Measurements from ENCODE around the gene HDLBP.
"Not testable (repeated sequence)": the region's sequence is repeated elsewhere in the genome, so short reads cannot be mapped to it uniquely, and the experiment has no call there.

Gene HDLBP

GRCh38 chr2:241302083-241302482 is 13.4 kb downstream of the HDLBP start:
- H3K36me3 ChIP-seq (ENCODE audit: insufficient read depth, low read length) = peaks cover 5% of the 10 kb centered on the region
- H3K9ac ChIP-seq (ENCODE audit: low read length) = no peak overlapping the region
- H3K4me3 ChIP-seq (ENCODE audit: low read depth in 1 of 2, low read length in 2 of 2) = no peak overlapping the region
- no peaks in the 10 kb centered on the region for H3K9me3 ChIP-seq (ENCODE audit: low read length)
- H3K27ac ChIP-seq (ENCODE audit: low read depth, low read length) = no peak overlapping the region
- no peaks in the 10 kb centered on the region for H3K4me1 ChIP-seq (ENCODE audit: insufficient read depth, low read length)
- no peaks in the 10 kb centered on the region for H3K27me3 ChIP-seq (ENCODE audit: control insufficient read depth in 1 of 2, insufficient read depth in 2 of 2, low read length in 2 of 2)

GRCh38 chr2:241300000-241300399 is 15.5 kb downstream of the HDLBP start:
- Histone ChIP-seq H3K27ac (ENCODE audit: low read depth, low read length) (no peak overlapping the region), H3K4me1 (ENCODE audit: insufficient read depth, low read length) (no peaks in the 10 kb centered on the region), H3K27me3 (ENCODE audit: control insufficient read depth in 1 of 2, insufficient read depth in 2 of 2, low read length in 2 of 2) (no peaks in the 10 kb centered on the region), H3K4me3 (ENCODE audit: low read depth in 1 of 2, low read length in 2 of 2) (no peak overlapping the region), H3K9ac (ENCODE audit: low read length) (no peak overlapping the region), H3K36me3 (ENCODE audit: insufficient read depth, low read length) (peaks cover 7% of the 10 kb centered on the region), H3K9me3 (ENCODE audit: low read length) (no peaks in the 10 kb centered on the region)

GRCh38 chr2:241298673-241299072 is 16.8 kb downstream of the HDLBP start:
- Histone ChIP-seq H3K9me3 (ENCODE audit: low read length) (no peaks in the 10 kb centered on the region), H3K4me1 (ENCODE audit: insufficient read depth, low read length) (no peaks in the 10 kb centered on the region), H3K9ac (ENCODE audit: low read length) (no peak overlapping the region), H3K36me3 (ENCODE audit: insufficient read depth, low read length) (peaks cover 7% of the 10 kb centered on the region), H3K4me3 (ENCODE audit: low read depth in 1 of 2, low read length in 2 of 2) (no peak overlapping the region), H3K27ac (ENCODE audit: low read depth, low read length) (no peak overlapping the region), H3K27me3 (ENCODE audit: control insufficient read depth in 1 of 2, insufficient read depth in 2 of 2, low read length in 2 of 2) (no peaks in the 10 kb centered on the region)

GRCh38 chr2:241296767-241297166 is 18.7 kb downstream of the HDLBP start:
- no peak overlapping the region for H3K27ac ChIP-seq (ENCODE audit: low read depth, low read length)
- H3K9ac ChIP-seq (ENCODE audit: low read length) = no peak overlapping the region
- peaks cover 7% of the 10 kb centered on the region for H3K36me3 ChIP-seq (ENCODE audit: insufficient read depth, low read length)
- no peaks in the 10 kb centered on the region for H3K4me1 ChIP-seq (ENCODE audit: insufficient read depth, low read length)
- H3K9me3 ChIP-seq (ENCODE audit: low read length) = no peaks in the 10 kb centered on the region
- H3K4me3 ChIP-seq (ENCODE audit: low read depth in 1 of 2, low read length in 2 of 2) = no peak overlapping the region
- H3K27me3 ChIP-seq (ENCODE audit: control insufficient read depth in 1 of 2, insufficient read depth in 2 of 2, low read length in 2 of 2) = no peaks in the 10 kb centered on the region

- Histone ChIP-seq H3K4me3 (ENCODE audit: low read depth in 1 of 2, low read length in 2 of 2) (no peak overlapping the region), H3K9me3 (ENCODE audit: low read length) (no peaks in the 10 kb centered on the region), H3K27ac (ENCODE audit: low read depth, low read length) (no peak overlapping the region), H3K4me1 (ENCODE audit: insufficient read depth, low read length) (no peaks in the 10 kb centered on the region), H3K27me3 (ENCODE audit: control insufficient read depth in 1 of 2, insufficient read depth in 2 of 2, low read length in 2 of 2) (no peaks in the 10 kb centered on the region), H3K36me3 (ENCODE audit: insufficient read depth, low read length) (peaks cover 7% of the 10 kb centered on the region), H3K9ac (ENCODE audit: low read length) (no peak overlapping the region)
Measured at GRCh38 chr2:241295326-241296095, 20.0 kb downstream of the HDLBP start.

GRCh38 chr2:241293378-241293797 is 22.1 kb downstream of the HDLBP start:
- H3K36me3 ChIP-seq (ENCODE audit: insufficient read depth, low read length); H3K27me3 ChIP-seq (ENCODE audit: control insufficient read depth in 1 of 2, insufficient read depth in 2 of 2, low read length in 2 of 2); H3K9me3 ChIP-seq (ENCODE audit: low read length); H3K4me3 ChIP-seq (ENCODE audit: low read depth in 1 of 2, low read length in 2 of 2); H3K9ac ChIP-seq (ENCODE audit: low read length); H3K27ac ChIP-seq (ENCODE audit: low read depth, low read length): not testable (repeated sequence)
- peaks cover 14% of the 10 kb centered on the region for H3K4me1 ChIP-seq (ENCODE audit: insufficient read depth, low read length)

- H3K36me3 ChIP-seq (ENCODE audit: insufficient read depth, low read length) = peaks cover 2% of the 10 kb centered on the region
- H3K4me3 ChIP-seq (ENCODE audit: low read depth in 1 of 2, low read length in 2 of 2) = no peak overlapping the region
- no peak overlapping the region for H3K9ac ChIP-seq (ENCODE audit: low read length)
- no peaks in the 10 kb centered on the region for H3K9me3 ChIP-seq (ENCODE audit: low read length)
- no peaks in the 10 kb centered on the region for H3K27me3 ChIP-seq (ENCODE audit: control insufficient read depth in 1 of 2, insufficient read depth in 2 of 2, low read length in 2 of 2)
- no peak overlapping the region for H3K27ac ChIP-seq (ENCODE audit: low read depth, low read length)
- H3K4me1 ChIP-seq (ENCODE audit: insufficient read depth, low read length) = peaks cover 14% of the 10 kb centered on the region
Measured at GRCh38 chr2:241291977-241292376, 23.5 kb downstream of the HDLBP start.

- Histone ChIP-seq H3K9me3 (ENCODE audit: low read length) (no peaks in the 10 kb centered on the region), H3K9ac (ENCODE audit: low read length) (no peak overlapping the region), H3K27ac (ENCODE audit: low read depth, low read length) (no peak overlapping the region), H3K27me3 (ENCODE audit: control insufficient read depth in 1 of 2, insufficient read depth in 2 of 2, low read length in 2 of 2) (no peaks in the 10 kb centered on the region), H3K4me3 (ENCODE audit: low read depth in 1 of 2, low read length in 2 of 2) (no peak overlapping the region), H3K36me3 (ENCODE audit: insufficient read depth, low read length) (no peaks in the 10 kb centered on the region), H3K4me1 (ENCODE audit: insufficient read depth, low read length) (peaks cover 14% of the 10 kb centered on the region)
Measured at GRCh38 chr2:241291153-241291552, 24.3 kb downstream of the HDLBP start.

- H3K27ac ChIP-seq (ENCODE audit: low read depth, low read length) = no peak overlapping the region
- no peaks in the 10 kb centered on the region for H3K36me3 ChIP-seq (ENCODE audit: insufficient read depth, low read length)
Measured at GRCh38 chr2:241289597-241289996, 25.9 kb downstream of the HDLBP start.

GRCh38 chr2:241289053-241289452 is 26.4 kb downstream of the HDLBP start:
- Histone ChIP-seq H3K27ac (ENCODE audit: low read depth, low read length) (no peak overlapping the region), H3K9ac (ENCODE audit: low read length) (no peak overlapping the region), H3K36me3 (ENCODE audit: insufficient read depth, low read length) (no peaks in the 10 kb centered on the region), H3K4me1 (ENCODE audit: insufficient read depth, low read length) (peaks cover 14% of the 10 kb centered on the region), H3K4me3 (ENCODE audit: low read depth in 1 of 2, low read length in 2 of 2) (no peak overlapping the region), H3K27me3 (ENCODE audit: control insufficient read depth in 1 of 2, insufficient read depth in 2 of 2, low read length in 2 of 2) (no peaks in the 10 kb centered on the region), H3K9me3 (ENCODE audit: low read length) (no peaks in the 10 kb centered on the region)

More at GRCh38 chr2:241289597-241289996, 25.9 kb downstream of the HDLBP start:
- Histone ChIP-seq H3K9me3 (ENCODE audit: low read length) (no peaks in the 10 kb centered on the region), H3K4me1 (ENCODE audit: insufficient read depth, low read length) (peaks cover 14% of the 10 kb centered on the region), H3K4me3 (ENCODE audit: low read depth in 1 of 2, low read length in 2 of 2) (no peak overlapping the region), H3K27me3 (ENCODE audit: control insufficient read depth in 1 of 2, insufficient read depth in 2 of 2, low read length in 2 of 2) (no peaks in the 10 kb centered on the region), H3K9ac (ENCODE audit: low read length) (no peak overlapping the region)

GRCh38 chr2:241288324-241288888 is 27.1 kb downstream of the HDLBP start:
- H3K27me3 ChIP-seq (ENCODE audit: control insufficient read depth in 1 of 2, insufficient read depth in 2 of 2, low read length in 2 of 2) = no peaks in the 10 kb centered on the region
- no peaks in the 10 kb centered on the region for H3K9me3 ChIP-seq (ENCODE audit: low read length)
- no peak overlapping the region for H3K9ac ChIP-seq (ENCODE audit: low read length)
- H3K4me3 ChIP-seq (ENCODE audit: low read depth in 1 of 2, low read length in 2 of 2) = no peak overlapping the region
- H3K4me1 ChIP-seq (ENCODE audit: insufficient read depth, low read length) = peaks cover 14% of the 10 kb centered on the region
- no peak overlapping the region for H3K27ac ChIP-seq (ENCODE audit: low read depth, low read length)
- H3K36me3 ChIP-seq (ENCODE audit: insufficient read depth, low read length) = no peaks in the 10 kb centered on the region
